ENCODE results near the gene HELLS.

- TF ChIP-seq CTCF (conservative IDR thresholded peaks at IDR 0.05): no peak
- no peak for TF ChIP-seq EZH2 (IDR thresholded peaks at IDR 0.05; ENCODE audit: low read depth)
Observed at GRCh38 chr10:94549221-94549620, 3.6 kb downstream of the HELLS start.

All from PC-9 (cell line).